ENCODE measurements around the gene BTBD16. TPM values are rescaled to one million over a fixed set of nuclear protein-coding genes. Genes with fewer than 3 reads are reported as not detected.

BTBD16 gene
- total and polyA plus RNA-seq, 2 donors (not counting 3 experiments of a cell fraction or from before 2014, with no cell fraction given) = 0.04 TPM; not detected in 1

GRCh38 chr10:122326385-122326784 is 55.3 kb downstream of the BTBD16 start:
- H3K4me2 ChIP-seq (ENCODE audit: insufficient read depth, low read length) = no peak overlapping the region
- no peaks in the 10 kb centered on the region for H3K36me3 ChIP-seq (ENCODE audit: control insufficient read depth in 2 of 2, extremely low read depth in 1 of 2, insufficient read depth in 2 of 2, low read length in 2 of 2)
- intact Hi-C loops (cut with micrococcal nuclease) (no loop called here), dilution Hi-C loops (cut with MboI; ENCODE audit: extremely low pct_ligation_motif_present, low sequenced_read_pairs) (no loop called here)
- H3K9me1 ChIP-seq (replicated peaks; ENCODE audit: control insufficient read depth, extremely low read depth, insufficient read depth, low read length) = no peaks in the 10 kb centered on the region
- no peak overlapping the region for H3K27ac ChIP-seq (ENCODE audit: insufficient read depth, low read depth, low read length)
- H3K4me3 ChIP-seq (replicated peaks in 1 of 3; ENCODE audit: insufficient read depth in 1 of 3, low read depth in 1 of 3, low read length in 3 of 3) = no peak overlapping the region
- no peaks in the 10 kb centered on the region for H4K20me1 ChIP-seq (replicated peaks; ENCODE audit: control insufficient read depth, extremely low read depth, insufficient read depth, low read length)
- ChIA-PET CTCF (no interaction called here), POLR2A (no interaction called here)
- BruUV-seq (replicated peaks) = no TSS peak
- no peaks in the 10 kb centered on the region for H3K4me1 ChIP-seq (ENCODE audit: control insufficient read depth, extremely low read depth, insufficient read depth, low read length)
- no peaks in the 10 kb centered on the region for H3K9me3 ChIP-seq (replicated peaks; ENCODE audit: control insufficient read depth, insufficient read depth, low read length)
- H2AFZ ChIP-seq (ENCODE audit: low read depth, low read length) = no peak overlapping the region
- no peaks in the 10 kb centered on the region for H3K27me3 ChIP-seq (ENCODE audit: control insufficient read depth in 2 of 2, insufficient read depth in 2 of 2, low read length in 2 of 2)
- TF ChIP-seq FOS (IDR thresholded peaks at IDR 0.05; ENCODE audit: borderline replicate concordance, insufficient read depth, low read length) (no peak), MAX (IDR thresholded peaks at IDR 0.05; ENCODE audit: insufficient read depth, insufficient read length) (no peak), POLR2A (IDR thresholded peaks at IDR 0.05; ENCODE audit: low read depth, low read length) (no peak), JUN (IDR thresholded peaks at IDR 0.05; ENCODE audit: borderline replicate concordance, insufficient read depth, insufficient read length, low read depth) (no peak), EZH2 (IDR thresholded peaks at IDR 0.05; ENCODE audit: borderline replicate concordance, low read depth, low read length, severe bottlenecking) (no peak), MYC (IDR thresholded peaks at IDR 0.05; ENCODE audit: low read depth, low read length) (no peak), POLR2AphosphoS5 (IDR thresholded peaks at IDR 0.05; ENCODE audit: insufficient read depth, low read depth, low read length) (no peak), GATA2 (IDR thresholded peaks at IDR 0.05; ENCODE audit: insufficient read depth, insufficient read length, low read depth, low read length) (no peak)
- TF ChIP-seq, protein P1, sequence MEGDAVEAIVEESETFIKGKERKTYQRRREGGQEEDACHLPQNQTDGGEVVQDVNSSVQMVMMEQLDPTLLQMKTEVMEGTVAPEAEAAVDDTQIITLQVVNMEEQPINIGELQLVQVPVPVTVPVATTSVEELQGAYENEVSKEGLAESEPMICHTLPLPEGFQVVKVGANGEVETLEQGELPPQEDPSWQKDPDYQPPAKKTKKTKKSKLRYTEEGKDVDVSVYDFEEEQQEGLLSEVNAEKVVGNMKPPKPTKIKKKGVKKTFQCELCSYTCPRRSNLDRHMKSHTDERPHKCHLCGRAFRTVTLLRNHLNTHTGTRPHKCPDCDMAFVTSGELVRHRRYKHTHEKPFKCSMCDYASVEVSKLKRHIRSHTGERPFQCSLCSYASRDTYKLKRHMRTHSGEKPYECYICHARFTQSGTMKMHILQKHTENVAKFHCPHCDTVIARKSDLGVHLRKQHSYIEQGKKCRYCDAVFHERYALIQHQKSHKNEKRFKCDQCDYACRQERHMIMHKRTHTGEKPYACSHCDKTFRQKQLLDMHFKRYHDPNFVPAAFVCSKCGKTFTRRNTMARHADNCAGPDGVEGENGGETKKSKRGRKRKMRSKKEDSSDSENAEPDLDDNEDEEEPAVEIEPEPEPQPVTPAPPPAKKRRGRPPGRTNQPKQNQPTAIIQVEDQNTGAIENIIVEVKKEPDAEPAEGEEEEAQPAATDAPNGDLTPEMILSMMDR (IDR thresholded peaks at IDR 0.05; ENCODE audit: extremely low read depth in 1 of 2, insufficient read depth in 1 of 2, low read depth in 1 of 2, low read length in 2 of 2) = no peak
- DNase-seq (ENCODE audit: low read depth, low spot score) = no peak
- no peaks in the 10 kb centered on the region for H3K79me2 ChIP-seq (ENCODE audit: control insufficient read depth, insufficient read depth, low read length)
- H3K9ac ChIP-seq (replicated peaks; ENCODE audit: extremely low read depth, insufficient read depth, low read length) = no peak overlapping the region
- FAIRE-seq = no peak
